Activated T-helper 1 cell treated with anti-CD3 and anti-CD28 coated beads, Interleukin-12 subunit alpha, Interleukin-12 subunit beta, Interleukin-2, Interleukin-4 antibody, amounts not matched to agents 30 ng/mL and 10 ng/mL and 1 ng/mL, durations not matched to agents 14 hours and 24 hours and 36 hours (primary cell): ENCODE data around the gene SH3GL2. TPM values are rescaled to one million over a fixed set of nuclear protein-coding genes. Genes with fewer than 3 reads are reported as not detected.

Source experiments
- DNase-seq: peaks from one replicate; pipeline ENCODE4 v3.0.0; 2021; ENCODE audit warnings: low spot score
- H3K27ac Mint-ChIP-seq: one replicate; pipeline ENCODE4 v1.8.0; 2021; ENCODE audit warnings: mild to moderate bottlenecking, mixed read lengths
- H3K27me3 Mint-ChIP-seq: one replicate; pipeline ENCODE4 v1.8.0; 2022; ENCODE audit warnings: mild to moderate bottlenecking, moderate library complexity, mixed read lengths; ENCODE audit not compliant: insufficient read depth
- H3K36me3 Mint-ChIP-seq: one replicate; pipeline ENCODE4 v1.8.0; 2021; ENCODE audit warnings: low read depth, mixed read lengths
- H3K4me1 Mint-ChIP-seq: one replicate; pipeline ENCODE4 v1.8.0; 2021; ENCODE audit warnings: low read depth, mixed read lengths
- H3K4me3 Mint-ChIP-seq: one replicate; pipeline ENCODE4 v1.8.0; 2021; ENCODE audit warnings: mild to moderate bottlenecking, moderate library complexity, mixed read lengths
- H3K9me3 Mint-ChIP-seq: one replicate; pipeline ENCODE4 v1.8.0; 2021; ENCODE audit warnings: mixed read lengths
- intact Hi-C: fragments of 100-400 bp; cut with micrococcal nuclease; formaldehyde crosslinking; loops from one replicate; pipeline ENCODE4 v1.15.1; 2024
- total RNA-seq: library from RNA; stranded (reverse); gene quantifications from 2 replicates; pipeline ENCODE4 v1.2.3, GENCODE V29; 2022

SH3GL2 gene
- total RNA-seq, 1 donor from 2014 or later = not detected

- no peaks in the 10 kb centered on the region for H3K27me3 Mint-ChIP-seq
- H3K9me3 Mint-ChIP-seq = no peaks in the 10 kb centered on the region
- no peaks in the 10 kb centered on the region for H3K36me3 Mint-ChIP-seq
- no peak overlapping the region for H3K27ac Mint-ChIP-seq
- intact Hi-C loops = no loop called here
- no peaks in the 10 kb centered on the region for H3K4me1 Mint-ChIP-seq
- no peak for DNase-seq
- no peak overlapping the region for H3K4me3 Mint-ChIP-seq
These were observed 8.2 kb downstream of the SH3GL2 start for GRCh38 chr9:17587113-17587512.

GRCh38 chr9:17588395-17588794 lies 9.5 kb downstream of the SH3GL2 start:
- intact Hi-C loops = no loop called here
- no peak for DNase-seq
- no peak overlapping the region for H3K27ac Mint-ChIP-seq
- H3K4me1 Mint-ChIP-seq = no peaks in the 10 kb centered on the region
- no peaks in the 10 kb centered on the region for H3K36me3 Mint-ChIP-seq
- no peaks in the 10 kb centered on the region for H3K27me3 Mint-ChIP-seq
- H3K4me3 Mint-ChIP-seq = no peak overlapping the region
- H3K9me3 Mint-ChIP-seq = no peaks in the 10 kb centered on the region

- no peak for DNase-seq
- H3K4me3 Mint-ChIP-seq = no peak overlapping the region
- H3K36me3 Mint-ChIP-seq = no peaks in the 10 kb centered on the region
- H3K27me3 Mint-ChIP-seq = no peaks in the 10 kb centered on the region
- H3K4me1 Mint-ChIP-seq = no peaks in the 10 kb centered on the region
- no peaks in the 10 kb centered on the region for H3K9me3 Mint-ChIP-seq
- intact Hi-C loops = no loop called here
- H3K27ac Mint-ChIP-seq = no peak overlapping the region
These were observed 10.1 kb downstream of the SH3GL2 start for GRCh38 chr9:17588941-17589340.

GRCh38 chr9:17589771-17590170 lies 10.9 kb downstream of the SH3GL2 start:
- Mint-ChIP-seq H3K4me1 (no peaks in the 10 kb centered on the region), H3K4me3 (no peak overlapping the region), H3K9me3 (no peaks in the 10 kb centered on the region), H3K27me3 (no peaks in the 10 kb centered on the region), H3K36me3 (no peaks in the 10 kb centered on the region), H3K27ac (no peak overlapping the region)
- no peak for DNase-seq
- intact Hi-C loops = no loop called here

DNA sequence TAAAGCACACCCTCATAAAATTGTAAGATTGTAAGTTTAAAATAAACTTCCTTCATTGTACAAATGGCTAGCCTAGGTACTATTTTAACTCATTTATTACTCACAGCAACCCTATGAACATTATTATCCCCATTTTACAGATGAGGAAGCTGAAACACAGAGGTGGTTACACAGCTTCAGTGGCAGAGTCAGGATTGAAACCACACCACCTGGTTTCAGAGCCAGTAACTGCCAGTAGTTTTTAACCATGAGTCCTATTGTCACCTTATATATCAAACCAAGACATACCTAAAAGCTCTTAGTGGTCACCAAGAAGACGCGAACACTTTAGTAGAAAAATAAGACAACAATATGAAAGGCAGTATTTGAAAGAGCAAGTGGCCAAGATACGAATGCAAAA lies 16.1 kb downstream of the SH3GL2 start:
- no peak for DNase-seq
- Mint-ChIP-seq H3K36me3 (no peaks in the 10 kb centered on the region), H3K27ac (no peak overlapping the region), H3K4me1 (no peaks in the 10 kb centered on the region), H3K9me3 (no peaks in the 10 kb centered on the region), H3K4me3 (no peak overlapping the region), H3K27me3 (no peaks in the 10 kb centered on the region)
- intact Hi-C loops = no loop called here

DNA sequence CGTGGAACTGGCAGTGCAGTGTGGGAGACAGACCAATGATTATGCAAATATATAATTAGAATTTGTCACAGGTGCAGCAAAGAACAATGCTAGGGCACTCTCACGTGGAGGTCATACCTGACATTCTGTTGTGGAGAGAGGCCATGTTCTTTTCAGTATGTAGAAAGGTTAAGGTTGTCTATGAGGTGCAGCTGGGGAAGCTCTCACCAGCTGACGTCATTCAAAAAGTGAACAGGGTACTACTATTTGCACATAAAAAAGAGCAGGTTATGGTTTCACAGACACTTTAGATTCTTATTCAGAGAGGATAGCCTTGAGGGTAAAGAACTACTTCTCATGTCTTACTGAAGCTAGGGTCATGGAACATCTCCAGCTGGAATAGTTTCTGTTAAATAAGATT lies 19.1 kb downstream of the SH3GL2 start:
- Mint-ChIP-seq H3K4me3 (no peak overlapping the region), H3K36me3 (no peaks in the 10 kb centered on the region), H3K4me1 (no peaks in the 10 kb centered on the region), H3K27me3 (no peaks in the 10 kb centered on the region), H3K9me3 (no peaks in the 10 kb centered on the region), H3K27ac (no peak overlapping the region)
- DNase-seq = no peak
- intact Hi-C loops = no loop called here

DNA sequence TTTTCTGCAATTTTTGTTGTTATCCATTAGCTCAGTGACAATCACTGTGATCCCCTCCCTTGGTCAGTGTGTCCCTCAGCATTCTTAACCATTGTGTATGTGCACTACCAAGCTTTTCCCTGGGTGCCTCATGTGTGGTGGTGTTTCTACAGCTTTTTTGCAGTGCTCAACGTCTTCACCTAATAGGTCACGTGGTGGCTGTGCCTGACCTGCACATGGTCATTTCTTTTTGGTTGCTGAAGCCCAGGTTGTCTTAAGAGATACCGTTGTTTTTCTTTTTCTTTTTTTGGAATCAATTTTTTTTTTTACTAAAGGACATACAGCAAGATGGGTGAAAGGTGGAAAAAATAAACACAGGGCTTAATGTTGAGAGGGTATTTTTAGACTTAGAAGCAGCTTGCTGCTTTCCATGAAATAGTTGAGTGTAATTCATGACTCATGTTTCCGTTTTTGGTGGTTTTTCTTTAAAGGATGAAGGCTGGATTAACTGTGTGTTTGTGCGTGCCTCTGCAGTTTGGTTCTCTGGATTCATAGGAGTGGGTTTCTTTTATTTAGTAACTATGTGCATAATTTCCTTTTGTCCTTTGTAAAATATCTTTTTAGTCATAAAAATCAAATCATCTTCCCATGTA lies 22.2 kb downstream of the SH3GL2 start:
- Mint-ChIP-seq H3K27me3 (no peaks in the 10 kb centered on the region), H3K36me3 (no peaks in the 10 kb centered on the region), H3K4me3 (no peak overlapping the region), H3K27ac (no peak overlapping the region), H3K9me3 (no peaks in the 10 kb centered on the region), H3K4me1 (no peaks in the 10 kb centered on the region)
- DNase-seq = no peak
- intact Hi-C loops = no loop called here

DNA sequence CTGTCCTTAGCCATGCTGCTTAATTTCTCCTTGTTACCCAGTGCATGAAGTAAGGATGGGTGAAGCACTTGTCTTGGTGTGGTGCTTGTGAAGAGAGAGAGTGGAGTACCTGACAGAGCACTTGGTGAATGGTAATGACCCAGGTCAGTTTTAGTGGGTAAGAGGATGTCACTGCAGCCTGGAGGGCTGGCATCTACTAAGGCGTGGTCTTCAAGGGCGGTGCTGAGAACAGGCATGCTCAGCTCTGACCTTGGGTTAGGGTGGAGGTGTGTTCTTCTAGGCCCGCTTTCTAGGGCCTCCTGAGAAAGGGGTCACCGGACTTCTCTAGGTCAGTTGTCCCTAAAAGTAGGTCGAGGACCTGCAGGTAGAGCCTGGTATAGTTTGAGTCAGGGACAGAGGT lies 25.7 kb downstream of the SH3GL2 start:
- no peak for DNase-seq
- no peaks in the 10 kb centered on the region for H3K4me1 Mint-ChIP-seq
- intact Hi-C loops = no loop called here
- H3K4me3 Mint-ChIP-seq = no peak overlapping the region
- H3K9me3 Mint-ChIP-seq = no peaks in the 10 kb centered on the region
- no peaks in the 10 kb centered on the region for H3K36me3 Mint-ChIP-seq
- no peaks in the 10 kb centered on the region for H3K27me3 Mint-ChIP-seq
- no peak overlapping the region for H3K27ac Mint-ChIP-seq

- Mint-ChIP-seq H3K36me3 (no peaks in the 10 kb centered on the region), H3K4me3 (no peak overlapping the region), H3K27me3 (no peaks in the 10 kb centered on the region), H3K27ac (no peak overlapping the region), H3K9me3 (no peaks in the 10 kb centered on the region), H3K4me1 (no peaks in the 10 kb centered on the region)
- intact Hi-C loops = no loop called here
- no peak for DNase-seq
These were observed 30.6 kb downstream of the SH3GL2 start for GRCh38 chr9:17609312-17610005.

DNA sequence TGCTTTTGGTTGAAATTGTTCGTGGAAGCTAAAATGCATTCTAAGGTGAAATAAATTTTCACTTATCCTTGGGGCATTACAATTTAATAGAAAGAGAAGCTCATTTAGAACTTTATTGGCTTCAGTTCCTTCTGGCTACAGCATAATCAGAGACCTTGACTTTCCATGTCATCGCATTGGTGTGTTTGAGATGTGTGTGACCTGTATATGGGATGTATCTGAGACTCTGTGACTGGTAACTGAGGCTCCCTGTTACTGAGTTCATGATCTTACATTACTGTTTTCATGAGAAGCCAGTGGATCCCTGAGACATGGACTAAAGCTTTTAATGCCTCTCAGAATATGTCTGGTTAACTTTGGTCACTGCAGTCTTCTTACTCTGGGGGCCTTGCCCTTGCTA lies 32.5 kb downstream of the SH3GL2 start:
- intact Hi-C loops = no loop called here
- no peaks in the 10 kb centered on the region for H3K36me3 Mint-ChIP-seq
- H3K27ac Mint-ChIP-seq = no peak overlapping the region
- H3K27me3 Mint-ChIP-seq = no peaks in the 10 kb centered on the region
- no peak for DNase-seq
- no peak overlapping the region for H3K4me3 Mint-ChIP-seq
- no peaks in the 10 kb centered on the region for H3K9me3 Mint-ChIP-seq
- no peaks in the 10 kb centered on the region for H3K4me1 Mint-ChIP-seq

DNA sequence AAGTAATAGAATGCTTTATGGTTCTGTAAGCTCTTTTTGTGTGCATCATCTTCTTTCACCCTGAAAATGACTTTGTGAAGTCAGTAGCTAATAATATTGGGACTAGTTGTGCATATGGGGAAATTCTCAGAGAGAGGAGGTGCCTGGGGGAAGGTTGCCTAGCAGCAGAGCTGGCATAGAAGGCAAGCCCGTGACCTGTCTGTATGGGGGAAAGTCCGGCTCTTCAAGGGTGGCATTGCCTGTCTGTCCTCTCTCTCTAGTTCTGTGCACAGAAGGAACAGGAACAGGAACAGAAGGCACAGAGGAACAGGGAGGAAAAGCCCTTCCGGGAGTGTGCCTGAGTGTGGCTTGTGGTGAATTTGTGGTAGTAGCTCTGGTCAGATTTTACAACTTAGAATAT lies 33.1 kb downstream of the SH3GL2 start:
- H3K27me3 Mint-ChIP-seq = no peaks in the 10 kb centered on the region
- DNase-seq = no peak
- H3K4me1 Mint-ChIP-seq = no peaks in the 10 kb centered on the region
- H3K4me3 Mint-ChIP-seq = no peak overlapping the region
- intact Hi-C loops = no loop called here
- H3K27ac Mint-ChIP-seq = no peak overlapping the region
- H3K9me3 Mint-ChIP-seq = no peaks in the 10 kb centered on the region
- H3K36me3 Mint-ChIP-seq = no peaks in the 10 kb centered on the region

GRCh38 chr9:17613758-17614157 lies 34.9 kb downstream of the SH3GL2 start:
- DNase-seq = no peak
- Mint-ChIP-seq H3K4me1 (no peaks in the 10 kb centered on the region), H3K9me3 (no peaks in the 10 kb centered on the region), H3K27ac (no peak overlapping the region), H3K4me3 (no peak overlapping the region), H3K36me3 (no peaks in the 10 kb centered on the region), H3K27me3 (no peaks in the 10 kb centered on the region)
- intact Hi-C loops = no loop called here

GRCh38 chr9:17614250-17614649 lies 35.4 kb downstream of the SH3GL2 start:
- DNase-seq = no peak
- no peaks in the 10 kb centered on the region for H3K4me1 Mint-ChIP-seq
- no peak overlapping the region for H3K4me3 Mint-ChIP-seq
- no peaks in the 10 kb centered on the region for H3K27me3 Mint-ChIP-seq
- intact Hi-C loops = no loop called here
- H3K27ac Mint-ChIP-seq = no peak overlapping the region
- H3K9me3 Mint-ChIP-seq = no peaks in the 10 kb centered on the region
- no peaks in the 10 kb centered on the region for H3K36me3 Mint-ChIP-seq

GRCh38 chr9:17614903-17615302 lies 36.0 kb downstream of the SH3GL2 start:
- H3K36me3 Mint-ChIP-seq = no peaks in the 10 kb centered on the region
- intact Hi-C loops = no loop called here

More at GRCh38 chr9:17614903-17615302, 36.0 kb downstream of the SH3GL2 start:
- H3K9me3 Mint-ChIP-seq = no peaks in the 10 kb centered on the region
- no peak overlapping the region for H3K4me3 Mint-ChIP-seq
- no peak overlapping the region for H3K27ac Mint-ChIP-seq
- no peaks in the 10 kb centered on the region for H3K4me1 Mint-ChIP-seq
- no peaks in the 10 kb centered on the region for H3K27me3 Mint-ChIP-seq
- DNase-seq = no peak
